IPS-NIHi7 (cell line): Measurements from ENCODE around the gene PIK3R2.
"Not testable (repeated sequence)": the region's sequence is repeated elsewhere in the genome, so short reads cannot be mapped to it uniquely, and the experiment has no call there.

Source experiments
- DNase-seq: peaks from one replicate; pipeline ENCODE4 v3.0.0; 2012; ENCODE audit warnings: mixed read lengths; ENCODE audit errors: extremely low spot score

Gene PIK3R2

GRCh38 chr19:18152817-18153555 lies at the start of gene PIK3R2:
Gene PIK3R2, plus strand, starts transcription at chr19:18153163. Its CDS starts 2,717 bp downstream, at chr19:18155880.
- DNase-seq = peak; percentile 99

DNA sequence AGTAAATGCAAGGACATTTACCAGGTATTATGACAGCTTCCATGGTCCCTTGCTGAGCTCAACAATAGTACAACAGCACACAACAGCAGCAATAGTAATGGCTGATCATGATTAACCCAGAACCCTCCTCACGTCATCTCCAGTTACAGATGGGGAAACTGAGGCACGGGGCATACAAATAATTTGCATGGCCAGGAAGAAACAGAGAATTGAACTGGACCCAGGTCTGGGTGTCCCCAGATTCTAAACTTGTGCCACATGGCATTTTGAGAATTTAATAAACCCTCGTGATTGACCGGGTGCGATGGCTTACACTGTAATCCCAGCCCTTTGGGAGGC lies 48.2 kb upstream of the PIK3R2 start:
- DNase-seq = no peak

DNA sequence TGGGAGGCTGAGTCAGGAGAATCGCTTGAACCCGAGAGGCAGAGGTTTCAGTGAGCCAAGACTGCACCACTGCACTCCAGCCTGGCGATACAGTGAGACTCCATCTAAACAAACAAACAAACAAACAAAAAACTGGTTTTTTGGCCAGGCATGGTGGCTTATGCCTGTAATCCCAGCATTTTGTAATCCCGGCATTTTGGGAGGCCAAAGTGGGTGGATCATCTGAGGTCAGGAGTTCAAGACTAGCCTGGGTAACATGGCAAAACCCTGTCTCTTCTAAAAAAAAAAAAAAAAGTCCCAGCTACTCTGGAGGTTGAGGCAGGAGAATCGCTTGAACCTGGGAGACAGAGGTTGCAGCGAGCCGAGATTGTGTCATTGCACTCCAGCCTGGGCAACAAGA lies 47.7 kb upstream of the PIK3R2 start:
- DNase-seq = not testable (repeated sequence)

DNA sequence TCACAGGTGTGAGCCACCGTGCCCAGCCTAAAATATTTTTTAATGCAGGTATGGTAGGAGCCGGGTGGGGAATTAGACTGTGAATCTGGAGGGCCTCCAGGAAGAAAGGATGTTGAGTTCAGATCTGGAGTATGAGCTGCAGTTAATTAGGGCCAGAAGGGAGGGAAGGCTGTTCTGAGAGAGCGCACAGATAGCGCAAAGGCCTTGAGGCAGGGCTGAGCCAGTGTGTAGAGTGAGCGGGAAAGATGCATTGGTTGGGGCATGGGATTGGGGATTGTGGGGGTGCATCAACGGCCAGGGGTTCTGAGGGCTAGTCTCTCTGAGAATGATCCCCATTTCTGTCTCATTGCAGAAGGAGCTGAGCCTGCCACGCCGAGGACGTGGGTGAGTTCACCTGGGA lies 45.7 kb upstream of the PIK3R2 start:
- no peak for DNase-seq

- no peak for DNase-seq
Measured at GRCh38 chr19:18108897-18109296, 44.1 kb upstream of the PIK3R2 start.

- no peak for DNase-seq
Measured at GRCh38 chr19:18109341-18109732, 43.6 kb upstream of the PIK3R2 start.

DNA sequence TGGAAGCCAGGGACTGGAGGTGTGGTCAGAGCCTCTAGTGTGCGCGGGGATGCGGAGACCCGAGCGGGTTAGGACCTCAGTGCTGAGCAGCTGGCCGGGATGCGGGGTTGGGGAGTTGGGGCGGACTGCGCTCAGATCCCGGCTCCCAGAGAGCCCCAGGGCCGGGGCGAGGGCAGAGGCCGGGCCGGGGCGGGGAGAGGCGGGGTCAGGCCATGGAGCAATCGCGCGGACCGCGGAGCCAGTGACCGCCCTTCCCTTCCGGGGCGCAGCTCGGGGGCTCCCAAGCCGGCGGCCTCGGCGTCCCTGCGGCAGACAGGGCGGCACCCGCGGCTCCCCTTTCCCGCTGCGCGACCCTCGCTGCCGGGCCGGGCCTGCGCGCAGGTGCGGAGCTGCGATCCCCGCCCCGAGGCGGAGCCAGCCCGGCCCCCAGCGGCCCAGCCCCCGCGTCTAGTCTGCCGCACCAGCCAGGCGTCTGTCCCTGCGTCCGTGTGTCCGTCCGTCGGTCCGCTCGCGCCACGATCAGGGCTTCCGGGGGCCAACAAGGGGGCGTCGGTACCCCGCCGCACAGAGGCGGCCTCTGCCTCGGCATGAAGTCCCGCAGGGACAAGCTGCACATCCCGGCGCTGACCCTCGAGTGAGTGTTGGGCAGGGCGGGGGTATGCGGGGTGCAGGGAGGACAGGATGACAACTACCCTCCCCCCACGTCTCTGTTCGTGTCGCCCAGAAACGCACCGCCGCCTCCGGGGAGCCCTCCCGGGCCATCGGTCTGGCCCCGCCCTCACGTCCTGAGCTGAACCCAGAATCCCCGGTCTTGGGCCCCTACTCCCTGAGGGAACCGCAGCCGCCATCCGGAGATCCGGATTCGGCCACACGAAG lies 43.0 kb upstream of the PIK3R2 start:
- peak; percentile 57 for DNase-seq

- no peak for DNase-seq
Measured at GRCh38 chr19:18110609-18111232, 42.2 kb upstream of the PIK3R2 start.

GRCh38 chr19:18112989-18113478 lies 39.9 kb upstream of the PIK3R2 start:
- DNase-seq = peak; percentile 85

DNA sequence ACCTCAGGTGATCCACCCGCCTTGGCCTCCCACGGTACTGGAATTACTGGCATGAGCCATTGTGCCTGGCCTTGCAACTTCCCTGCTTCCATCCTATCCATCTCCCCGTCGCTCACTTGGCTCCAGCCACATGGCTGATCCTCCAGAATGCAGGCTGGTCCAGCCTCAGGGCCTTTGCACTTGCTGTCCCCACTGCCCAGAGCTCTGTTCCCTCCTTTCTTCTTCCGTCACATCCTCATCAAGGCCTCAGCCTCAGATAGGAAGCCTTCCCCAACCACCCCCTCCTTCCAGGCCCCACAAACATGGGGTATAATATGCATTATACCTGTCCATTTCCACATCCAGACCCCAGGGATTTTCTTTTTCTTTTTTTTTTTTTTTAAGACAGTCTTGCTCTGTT lies 39.1 kb upstream of the PIK3R2 start:
- DNase-seq = no peak

- no peak for DNase-seq
Measured at GRCh38 chr19:18114483-18114882, 38.5 kb upstream of the PIK3R2 start.

DNA sequence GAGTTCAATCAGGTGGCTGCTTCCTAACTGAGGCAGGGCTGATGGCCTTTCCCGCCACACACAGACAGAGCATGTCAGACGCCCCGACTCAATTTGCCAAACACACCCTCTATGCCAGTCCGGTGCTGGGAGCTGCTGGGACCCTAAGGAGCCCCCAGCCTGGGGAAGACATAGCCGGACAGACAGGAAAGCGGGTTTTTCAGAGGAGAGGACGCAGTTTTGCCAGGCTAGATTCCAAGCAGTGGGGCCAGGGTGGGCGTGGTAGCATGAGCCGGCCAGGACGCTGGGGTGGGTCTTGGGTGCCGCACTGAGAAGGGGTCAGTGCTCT lies 35.6 kb upstream of the PIK3R2 start:
- DNase-seq = no peak

GRCh38 chr19:18117692-18118378 lies 35.1 kb upstream of the PIK3R2 start:
- peak; percentile 100 for DNase-seq

DNA sequence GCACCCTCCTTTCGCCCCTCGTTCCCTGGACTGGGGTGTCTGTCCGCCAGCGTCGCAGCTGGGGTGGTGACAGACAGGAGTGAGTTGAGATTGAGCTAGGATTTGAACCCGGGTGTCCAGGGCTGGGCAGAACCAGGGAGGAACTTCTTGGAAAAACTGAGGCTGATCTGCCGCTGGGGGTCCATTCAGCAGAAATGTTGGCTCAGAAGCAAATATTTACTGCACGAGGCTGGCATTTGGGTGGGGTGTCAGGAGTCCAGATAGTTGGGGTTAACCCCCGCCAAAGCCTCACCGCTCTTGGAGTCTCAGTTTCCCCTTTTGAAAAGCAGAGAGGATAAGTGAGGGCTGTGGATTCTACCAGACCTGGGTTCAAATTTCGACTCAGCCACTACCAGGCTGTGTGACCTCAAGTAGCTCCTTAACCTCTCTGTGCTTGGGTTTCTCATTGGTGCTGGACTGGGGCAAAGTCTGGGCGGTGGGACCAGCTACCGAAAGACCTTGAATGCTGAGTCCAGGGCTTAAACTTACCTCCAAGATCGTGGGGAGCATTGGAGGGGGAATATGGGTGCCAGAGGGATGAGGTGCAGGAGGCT lies 34.4 kb upstream of the PIK3R2 start:
- no peak for DNase-seq

DNA sequence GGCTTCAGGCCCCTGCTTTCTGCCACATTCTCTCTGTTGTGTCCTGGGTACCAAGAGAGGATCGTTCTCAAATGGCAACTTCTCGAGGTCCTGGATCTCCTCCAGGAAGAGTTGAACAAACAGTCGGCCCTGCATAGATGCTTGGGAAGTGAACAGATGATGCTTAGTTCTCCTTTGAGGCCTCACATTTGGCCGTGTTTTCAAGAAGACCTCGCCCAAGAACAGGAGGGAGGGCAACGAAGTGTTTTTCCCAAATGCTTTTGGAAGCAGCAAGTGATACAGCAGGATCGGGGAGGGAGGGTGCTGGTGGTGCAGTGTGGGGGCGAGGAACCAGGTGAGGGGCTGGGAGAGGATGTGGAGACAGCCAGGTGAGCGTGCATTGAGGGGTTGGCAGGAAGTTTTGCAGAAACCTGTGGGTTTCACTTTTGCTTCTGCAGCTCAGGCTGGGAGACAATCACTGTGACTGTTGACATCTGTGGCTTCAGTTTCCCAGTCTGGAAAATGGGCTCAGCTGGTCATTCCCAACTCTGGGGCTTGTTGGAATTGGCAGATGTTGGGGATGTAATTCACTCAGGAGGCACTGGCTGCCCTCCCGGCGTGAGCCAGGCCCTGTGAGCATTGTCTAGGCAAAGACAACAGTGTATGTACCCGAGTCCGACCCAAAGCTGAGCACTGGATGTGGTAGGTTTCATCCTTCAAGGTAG lies 33.8 kb upstream of the PIK3R2 start:
- no peak for DNase-seq

DNA sequence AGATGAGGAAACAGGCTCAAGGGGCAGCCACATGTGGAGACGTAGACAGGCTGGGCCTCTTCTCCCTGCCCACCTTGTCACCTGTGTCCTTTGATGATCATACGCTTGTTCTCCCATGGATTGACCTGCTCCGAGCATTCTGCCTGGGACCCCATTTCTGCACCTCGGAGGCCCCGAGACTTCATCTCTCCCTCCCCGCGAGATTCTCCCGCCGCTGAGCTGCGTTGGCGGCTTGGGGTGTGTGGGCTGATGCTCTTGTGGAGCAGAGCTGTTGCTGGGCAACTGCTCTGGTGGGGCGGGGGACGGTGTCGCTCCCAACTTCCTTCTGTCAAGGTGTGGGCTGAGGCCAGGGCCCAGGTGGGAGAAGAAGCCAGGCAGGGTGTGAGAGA lies 33.3 kb upstream of the PIK3R2 start:
- DNase-seq = no peak

DNA sequence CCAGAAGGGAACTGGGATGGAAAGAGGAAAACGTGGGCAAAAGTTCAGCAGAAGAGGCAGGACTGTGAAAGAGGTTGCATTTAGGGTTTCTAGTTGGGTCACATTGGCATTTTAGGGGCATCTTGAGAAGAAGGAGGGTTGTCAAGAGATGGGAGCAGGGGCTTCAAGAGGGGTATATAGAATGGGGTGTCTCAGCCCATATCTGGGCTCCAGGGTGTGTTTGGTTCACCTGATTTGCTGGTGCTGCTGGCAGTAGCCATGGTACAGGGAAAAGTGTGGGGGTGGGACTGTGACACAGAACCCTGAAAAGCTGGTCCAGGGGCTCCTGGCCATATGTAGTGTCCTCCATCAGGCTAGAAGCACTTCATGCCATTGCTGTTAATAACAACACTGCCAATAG lies 32.8 kb upstream of the PIK3R2 start:
- no peak for DNase-seq

DNA sequence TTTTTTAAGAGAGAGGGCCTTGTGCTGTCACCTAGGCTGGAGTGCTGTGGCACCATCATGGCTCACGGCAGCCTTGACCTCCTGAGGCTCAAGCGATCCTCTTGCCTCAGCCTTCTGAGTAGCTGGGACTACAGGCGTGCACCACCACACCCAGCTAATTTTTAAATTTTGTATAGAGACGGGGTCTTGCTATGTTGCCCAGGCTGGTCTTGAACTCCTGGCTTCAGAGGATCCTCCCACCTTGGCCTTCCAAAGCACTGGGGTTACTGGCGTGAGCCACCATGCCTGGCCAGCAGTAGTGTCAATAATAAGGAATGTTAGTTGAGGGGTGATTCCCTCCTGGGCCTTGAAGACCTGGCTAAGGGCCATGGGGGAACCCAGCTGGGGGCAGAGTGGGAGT lies 31.8 kb upstream of the PIK3R2 start:
- no peak for DNase-seq

GRCh38 chr19:18122424-18122823 lies 30.5 kb upstream of the PIK3R2 start:
- DNase-seq = no peak

- DNase-seq = no peak
Measured at GRCh38 chr19:18122860-18123795, 29.8 kb upstream of the PIK3R2 start.
